Measurements from ENCODE around the gene MAST4.

DNA sequence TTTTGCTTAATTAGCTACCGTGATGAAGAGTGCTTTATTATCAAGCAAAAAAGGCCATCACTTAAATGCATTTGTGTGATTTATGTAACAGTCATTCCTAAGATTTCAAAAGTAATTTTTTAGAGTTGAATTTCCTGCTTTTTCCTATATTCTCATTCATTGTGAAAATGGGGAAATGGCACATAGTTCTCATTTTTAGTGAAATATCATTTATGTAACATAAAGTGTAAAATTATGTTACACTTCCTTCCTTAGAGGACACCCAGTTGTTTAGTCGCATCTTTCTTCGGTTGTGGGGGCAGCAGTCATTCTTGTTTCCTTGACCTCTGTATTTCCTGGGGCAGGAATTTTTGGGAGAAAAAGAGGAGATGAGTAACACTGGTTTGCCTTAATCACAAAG lies 142.8 kb downstream of the MAST4 start:
- TF ChIP-seq CTCF (IDR thresholded peaks at IDR 0.05) (no peak), POLR2A (IDR thresholded peaks at IDR 0.05) (no peak)

All from uterus (tissue), 2 donors.